GM19395 (cell line): ENCODE results near the gene METTL8.

Source experiments
- ATAC-seq: cut with Tn5 transposase; IDR thresholded peaks from one replicate; pipeline ENCODE4 v1.9.1; 2021; ENCODE audit warnings: mild to moderate bottlenecking, moderate library complexity; ENCODE audit not compliant: unreplicated experiment

METTL8 gene

DNA sequence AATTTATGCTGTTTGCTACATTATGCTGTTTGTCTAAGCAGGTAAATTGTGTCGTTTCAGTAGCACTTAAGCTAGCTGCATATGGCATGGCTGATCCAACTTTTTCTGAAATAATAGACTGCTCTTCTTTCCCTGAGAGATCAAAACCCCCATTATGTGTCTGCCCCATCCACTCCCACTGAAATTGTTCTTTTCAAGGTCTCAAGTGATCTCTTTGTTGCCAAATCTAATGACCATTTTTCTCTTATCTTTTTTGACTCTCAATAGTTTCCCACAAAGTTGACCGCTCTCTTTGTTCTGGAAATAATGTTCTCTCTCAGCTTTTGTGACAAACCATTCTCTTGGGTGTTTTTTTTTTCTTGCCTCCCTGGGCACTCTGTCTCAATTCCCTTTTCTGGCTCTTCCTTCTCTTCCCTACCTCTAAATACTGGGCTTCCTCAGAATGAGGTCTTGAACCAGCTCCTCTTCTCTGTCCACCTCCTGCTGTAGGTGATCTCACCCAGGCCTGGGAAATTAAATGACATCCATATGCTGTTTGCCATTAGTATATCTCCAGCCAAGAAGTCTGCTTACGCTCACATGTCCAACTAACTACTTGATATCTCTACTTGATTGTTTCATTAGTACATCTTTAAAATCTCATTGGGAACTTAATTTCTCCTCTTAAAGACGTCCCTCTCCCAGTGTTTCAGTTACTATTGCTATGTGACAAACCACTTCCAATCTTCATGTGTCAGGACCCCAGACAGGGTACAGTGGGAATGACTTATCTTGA lies 165.7 kb downstream of the METTL8 start:
- ATAC-seq, result no peak
